GM12878 (cell line): Measurements from ENCODE around the gene SPIB. TPM values are rescaled to one million over a fixed set of nuclear protein-coding genes. Genes with fewer than 3 reads are reported as not detected.

Experiments used
- CEBPB ChIP-seq, 2 experiments: fragments of 150-350 bp in 1 of 2; IDR thresholded peaks; 2 replicates each; pipeline ENCODE4 v1.6.1; 2012 to 2014; ENCODE audit warnings: low read depth in 2 of 2, low read length in 2 of 2, borderline replicate concordance in 1 of 2, inconsistent platforms in 1 of 2
- CHD4 ChIP-seq: fragments of 200-600 bp; sonication (generic); IDR thresholded peaks from 2 replicates; pipeline ENCODE4 v1.6.1; 2016; ENCODE audit warnings: mild to moderate bottlenecking
- CREB1 ChIP-seq: IDR thresholded peaks from 2 replicates; pipeline ENCODE4 v1.6.1; 2012; ENCODE audit warnings: low read depth, mild to moderate bottlenecking, inconsistent platforms
- EED ChIP-seq: sonication (generic); IDR thresholded peaks from 2 replicates; pipeline ENCODE4 v1.6.1; 2016; ENCODE audit warnings: antibody characterized with exemption, low read depth
- MXI1 ChIP-seq: fragments of 150-350 bp; IDR thresholded peaks from 2 replicates; pipeline ENCODE4 v1.6.1; 2011; ENCODE audit warnings: low read depth, mild to moderate bottlenecking, inconsistent platforms, low read length, improper control_type of control experiment
- MYC ChIP-seq: IDR thresholded peaks from 2 replicates; pipeline ENCODE4 v1.6.1; 2011; ENCODE audit warnings: mild to moderate bottlenecking, low read length, moderate library complexity, inconsistent platforms; ENCODE audit not compliant: insufficient read depth, insufficient replicate concordance, insufficient read length, severe bottlenecking
- POLR2AphosphoS5 ChIP-seq: IDR thresholded peaks from 2 replicates; pipeline ENCODE4 v1.6.1; 2011; ENCODE audit warnings: mild to moderate bottlenecking, low read length, inconsistent platforms
- SMARCA5 ChIP-seq: fragments of 450-650 bp; IDR thresholded peaks from 2 replicates; pipeline ENCODE4 v1.6.1; 2017; ENCODE audit warnings: mild to moderate bottlenecking
- TCF7 ChIP-seq: IDR thresholded peaks from 2 replicates; pipeline ENCODE4 v1.6.1; 2014; ENCODE audit warnings: antibody characterized with exemption, borderline replicate concordance
- polyA plus RNA-seq, 11 experiments: library from polyadenylated mRNA; depleted of rRNA in 4 of 11; unstranded in 6 of 11; stranded (reverse) in 5 of 11; fragments of >200 nt; fragmentation: Nextera tagmentation in 4 of 11; fragmentation: Illumina TruSeq in 1 of 11; extraction: Ambion mirVana in 4 of 11; extraction: Trizol in 1 of 11; gene quantifications; 1 replicate in 1 of 11; 2 replicates in 10 of 11; pipeline versions ENCODE4 v1.2.1 to v1.2.3, GENCODE V29; 2011 to 2016; ENCODE audit warnings: inconsistent platforms in 2 of 11, missing spikeins in 2 of 11, low read depth in 1 of 11
- total RNA-seq, 4 experiments: library from RNA; depleted of rRNA in 3 of 4; stranded (reverse); fragments of >200 nt in 3 of 4; fragmentation: Illumina TruSeq in 1 of 4; extraction: Trizol in 1 of 4; gene quantifications; 2 replicates each; pipeline versions ENCODE4 v1.2.1 to v1.2.3, GENCODE V29; 2013 to 2021
- TF ChIP-seq, protein P1 (sequence below): fragments of 450-650 bp; IDR thresholded peaks from 2 replicates; pipeline ENCODE4 v1.6.1; 2018; ENCODE audit warnings: borderline replicate concordance, mild to moderate bottlenecking; ENCODE audit not compliant: partially characterized antibody
- TF ChIP-seq, protein P2 (sequence below): fragments of 450-650 bp; IDR thresholded peaks from 2 replicates; pipeline ENCODE4 v1.6.1; 2017; ENCODE audit warnings: mild to moderate bottlenecking, moderate library complexity
- TF ChIP-seq, protein P3 (sequence below): fragments of 450-650 bp; formaldehyde crosslinking; IDR thresholded peaks from 2 replicates; pipeline ENCODE4 v1.4.0; 2020; ENCODE audit warnings: mild to moderate bottlenecking, moderate library complexity
- TF ChIP-seq, protein P4 (sequence below): fragments of 450-650 bp; IDR thresholded peaks from 2 replicates; pipeline ENCODE4 v1.6.1; 2017; ENCODE audit warnings: mild to moderate bottlenecking, low read depth, inconsistent platforms; ENCODE audit not compliant: poor library complexity, severe bottlenecking

SPIB gene
- total and polyA plus RNA-seq, 10 of the 15 experiments (the other 5 are each of a cell fraction or from before 2014, with no cell fraction given) = 3.5 to 123 (median 56.0) TPM

DNA sequence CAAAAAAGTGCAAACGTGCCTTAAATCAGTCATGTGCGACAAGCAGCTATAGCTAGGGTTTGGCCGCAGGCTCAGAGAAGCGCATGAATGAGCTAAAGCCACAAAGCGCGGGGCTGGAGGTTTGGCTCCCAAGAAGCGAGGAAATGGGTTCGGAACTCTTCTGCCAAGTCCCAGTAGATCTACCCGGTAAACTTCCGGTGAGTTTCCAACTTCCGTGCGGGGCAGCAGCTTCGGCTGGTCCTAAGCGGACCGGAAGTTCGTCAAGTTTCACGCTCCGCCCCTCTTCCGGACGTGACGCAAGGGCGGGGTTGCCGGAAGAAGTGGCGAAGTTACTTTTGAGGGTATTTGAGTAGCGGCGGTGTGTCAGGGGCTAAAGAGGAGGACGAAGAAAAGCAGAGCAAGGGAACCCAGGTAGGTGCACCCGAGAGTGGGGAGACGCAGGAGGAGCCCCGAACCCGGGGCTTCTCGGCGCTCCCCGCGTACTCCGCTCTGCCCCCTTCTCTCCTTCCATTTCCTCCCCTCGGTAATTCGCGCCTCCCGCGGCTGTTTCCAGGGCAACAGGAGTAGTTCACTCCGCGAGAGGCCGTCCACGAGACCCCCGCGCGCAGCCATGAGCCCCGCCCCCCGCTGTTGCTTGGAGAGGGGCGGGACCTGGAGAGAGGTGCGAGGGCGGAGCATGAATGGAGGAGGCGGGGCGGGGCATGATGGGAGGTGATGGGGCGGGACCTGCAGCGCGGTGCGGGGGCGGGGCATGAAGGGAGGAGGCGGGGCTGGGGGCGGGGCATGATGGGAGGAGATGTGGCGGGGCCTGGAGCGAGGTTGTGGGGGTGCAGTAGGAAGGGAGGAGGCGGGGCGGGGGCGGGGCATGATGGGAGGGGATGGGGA is 42.3 kb upstream of the SPIB start, which contains the start of gene NR1H2 (continued):
- peak; percentile 20 for TF ChIP-seq MYC
- TF ChIP-seq TCF7 = no peak
- TF ChIP-seq EED = peak; percentile 61; the same call in 1 of the 2 replicates
- TF ChIP-seq, protein P1, sequence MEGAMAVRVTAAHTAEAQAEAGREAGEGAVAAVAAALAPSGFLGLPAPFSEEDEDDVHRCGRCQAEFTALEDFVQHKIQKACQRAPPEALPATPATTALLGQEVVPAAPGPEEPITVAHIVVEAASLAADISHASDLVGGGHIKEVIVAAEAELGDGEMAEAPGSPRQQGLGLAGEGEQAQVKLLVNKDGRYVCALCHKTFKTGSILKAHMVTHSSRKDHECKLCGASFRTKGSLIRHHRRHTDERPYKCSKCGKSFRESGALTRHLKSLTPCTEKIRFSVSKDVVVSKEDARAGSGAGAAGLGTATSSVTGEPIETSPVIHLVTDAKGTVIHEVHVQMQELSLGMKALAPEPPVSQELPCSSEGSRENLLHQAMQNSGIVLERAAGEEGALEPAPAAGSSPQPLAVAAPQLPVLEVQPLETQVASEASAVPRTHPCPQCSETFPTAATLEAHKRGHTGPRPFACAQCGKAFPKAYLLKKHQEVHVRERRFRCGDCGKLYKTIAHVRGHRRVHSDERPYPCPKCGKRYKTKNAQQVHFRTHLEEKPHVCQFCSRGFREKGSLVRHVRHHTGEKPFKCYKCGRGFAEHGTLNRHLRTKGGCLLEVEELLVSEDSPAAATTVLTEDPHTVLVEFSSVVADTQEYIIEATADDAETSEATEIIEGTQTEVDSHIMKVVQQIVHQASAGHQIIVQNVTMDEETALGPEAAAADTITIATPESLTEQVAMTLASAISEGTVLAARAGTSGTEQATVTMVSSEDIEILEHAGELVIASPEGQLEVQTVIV = peak; percentile 62
- TF ChIP-seq POLR2AphosphoS5 = peak; percentile 85
- TF ChIP-seq SMARCA5 = peak; percentile 91
- peak; percentile 97 for TF ChIP-seq CREB1
- TF ChIP-seq, protein P2, sequence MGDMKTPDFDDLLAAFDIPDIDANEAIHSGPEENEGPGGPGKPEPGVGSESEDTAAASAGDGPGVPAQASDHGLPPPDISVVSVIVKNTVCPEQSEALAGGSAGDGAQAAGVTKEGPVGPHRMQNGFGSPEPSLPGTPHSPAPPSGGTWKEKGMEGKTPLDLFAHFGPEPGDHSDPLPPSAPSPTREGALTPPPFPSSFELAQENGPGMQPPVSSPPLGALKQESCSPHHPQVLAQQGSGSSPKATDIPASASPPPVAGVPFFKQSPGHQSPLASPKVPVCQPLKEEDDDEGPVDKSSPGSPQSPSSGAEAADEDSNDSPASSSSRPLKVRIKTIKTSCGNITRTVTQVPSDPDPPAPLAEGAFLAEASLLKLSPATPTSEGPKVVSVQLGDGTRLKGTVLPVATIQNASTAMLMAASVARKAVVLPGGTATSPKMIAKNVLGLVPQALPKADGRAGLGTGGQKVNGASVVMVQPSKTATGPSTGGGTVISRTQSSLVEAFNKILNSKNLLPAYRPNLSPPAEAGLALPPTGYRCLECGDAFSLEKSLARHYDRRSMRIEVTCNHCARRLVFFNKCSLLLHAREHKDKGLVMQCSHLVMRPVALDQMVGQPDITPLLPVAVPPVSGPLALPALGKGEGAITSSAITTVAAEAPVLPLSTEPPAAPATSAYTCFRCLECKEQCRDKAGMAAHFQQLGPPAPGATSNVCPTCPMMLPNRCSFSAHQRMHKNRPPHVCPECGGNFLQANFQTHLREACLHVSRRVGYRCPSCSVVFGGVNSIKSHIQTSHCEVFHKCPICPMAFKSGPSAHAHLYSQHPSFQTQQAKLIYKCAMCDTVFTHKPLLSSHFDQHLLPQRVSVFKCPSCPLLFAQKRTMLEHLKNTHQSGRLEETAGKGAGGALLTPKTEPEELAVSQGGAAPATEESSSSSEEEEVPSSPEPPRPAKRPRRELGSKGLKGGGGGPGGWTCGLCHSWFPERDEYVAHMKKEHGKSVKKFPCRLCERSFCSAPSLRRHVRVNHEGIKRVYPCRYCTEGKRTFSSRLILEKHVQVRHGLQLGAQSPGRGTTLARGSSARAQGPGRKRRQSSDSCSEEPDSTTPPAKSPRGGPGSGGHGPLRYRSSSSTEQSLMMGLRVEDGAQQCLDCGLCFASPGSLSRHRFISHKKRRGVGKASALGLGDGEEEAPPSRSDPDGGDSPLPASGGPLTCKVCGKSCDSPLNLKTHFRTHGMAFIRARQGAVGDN = peak; percentile 38; the same call in 1 of the 2 replicates
- TF ChIP-seq, protein P3, sequence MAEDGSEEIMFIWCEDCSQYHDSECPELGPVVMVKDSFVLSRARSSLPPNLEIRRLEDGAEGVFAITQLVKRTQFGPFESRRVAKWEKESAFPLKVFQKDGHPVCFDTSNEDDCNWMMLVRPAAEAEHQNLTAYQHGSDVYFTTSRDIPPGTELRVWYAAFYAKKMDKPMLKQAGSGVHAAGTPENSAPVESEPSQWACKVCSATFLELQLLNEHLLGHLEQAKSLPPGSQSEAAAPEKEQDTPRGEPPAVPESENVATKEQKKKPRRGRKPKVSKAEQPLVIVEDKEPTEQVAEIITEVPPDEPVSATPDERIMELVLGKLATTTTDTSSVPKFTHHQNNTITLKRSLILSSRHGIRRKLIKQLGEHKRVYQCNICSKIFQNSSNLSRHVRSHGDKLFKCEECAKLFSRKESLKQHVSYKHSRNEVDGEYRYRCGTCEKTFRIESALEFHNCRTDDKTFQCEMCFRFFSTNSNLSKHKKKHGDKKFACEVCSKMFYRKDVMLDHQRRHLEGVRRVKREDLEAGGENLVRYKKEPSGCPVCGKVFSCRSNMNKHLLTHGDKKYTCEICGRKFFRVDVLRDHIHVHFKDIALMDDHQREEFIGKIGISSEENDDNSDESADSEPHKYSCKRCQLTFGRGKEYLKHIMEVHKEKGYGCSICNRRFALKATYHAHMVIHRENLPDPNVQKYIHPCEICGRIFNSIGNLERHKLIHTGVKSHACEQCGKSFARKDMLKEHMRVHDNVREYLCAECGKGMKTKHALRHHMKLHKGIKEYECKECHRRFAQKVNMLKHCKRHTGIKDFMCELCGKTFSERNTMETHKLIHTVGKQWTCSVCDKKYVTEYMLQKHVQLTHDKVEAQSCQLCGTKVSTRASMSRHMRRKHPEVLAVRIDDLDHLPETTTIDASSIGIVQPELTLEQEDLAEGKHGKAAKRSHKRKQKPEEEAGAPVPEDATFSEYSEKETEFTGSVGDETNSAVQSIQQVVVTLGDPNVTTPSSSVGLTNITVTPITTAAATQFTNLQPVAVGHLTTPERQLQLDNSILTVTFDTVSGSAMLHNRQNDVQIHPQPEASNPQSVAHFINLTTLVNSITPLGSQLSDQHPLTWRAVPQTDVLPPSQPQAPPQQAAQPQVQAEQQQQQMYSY (CRISPR knock-in tag) = no peak
- TF ChIP-seq, protein P4, sequence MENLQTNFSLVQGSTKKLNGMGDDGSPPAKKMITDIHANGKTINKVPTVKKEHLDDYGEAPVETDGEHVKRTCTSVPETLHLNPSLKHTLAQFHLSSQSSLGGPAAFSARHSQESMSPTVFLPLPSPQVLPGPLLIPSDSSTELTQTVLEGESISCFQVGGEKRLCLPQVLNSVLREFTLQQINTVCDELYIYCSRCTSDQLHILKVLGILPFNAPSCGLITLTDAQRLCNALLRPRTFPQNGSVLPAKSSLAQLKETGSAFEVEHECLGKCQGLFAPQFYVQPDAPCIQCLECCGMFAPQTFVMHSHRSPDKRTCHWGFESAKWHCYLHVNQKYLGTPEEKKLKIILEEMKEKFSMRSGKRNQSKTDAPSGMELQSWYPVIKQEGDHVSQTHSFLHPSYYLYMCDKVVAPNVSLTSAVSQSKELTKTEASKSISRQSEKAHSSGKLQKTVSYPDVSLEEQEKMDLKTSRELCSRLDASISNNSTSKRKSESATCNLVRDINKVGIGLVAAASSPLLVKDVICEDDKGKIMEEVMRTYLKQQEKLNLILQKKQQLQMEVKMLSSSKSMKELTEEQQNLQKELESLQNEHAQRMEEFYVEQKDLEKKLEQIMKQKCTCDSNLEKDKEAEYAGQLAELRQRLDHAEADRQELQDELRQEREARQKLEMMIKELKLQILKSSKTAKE = no peak
- TF ChIP-seq CHD4 = no peak
- peak; percentile 80; the same call in 1 of the 2 replicates for TF ChIP-seq MXI1
- TF ChIP-seq CEBPB (IDR thresholded peaks at IDR 0.05; ENCODE audit: borderline replicate concordance in 1 of 2, low read depth in 2 of 2, low read length in 2 of 2) = 0 out of 4 replicates have a peak, but pooled peaks of 1 of the 2 experiments have one; percentile 24
